ENCODE data around the gene ABCC1.

DNA sequence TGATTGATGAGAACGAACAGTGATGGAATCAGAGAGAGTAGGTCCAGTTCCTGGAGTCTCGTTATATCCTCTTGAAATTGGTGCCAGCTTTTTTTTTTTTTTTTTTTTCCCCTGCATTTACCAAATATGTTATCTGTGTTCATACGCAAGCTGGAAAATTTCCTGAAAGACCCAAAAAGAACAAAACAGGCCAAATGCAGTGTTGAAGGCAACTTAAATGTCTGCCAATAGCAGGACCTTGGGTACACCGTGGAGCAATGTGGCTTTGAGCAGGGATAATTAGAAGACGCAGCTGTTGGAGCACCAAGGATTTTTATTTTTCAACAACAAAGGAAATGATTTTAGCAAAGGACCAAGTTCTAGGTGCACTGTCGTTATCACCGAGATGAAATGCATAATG, 168.9 kb downstream of the ABCC1 start:
- TF ChIP-seq CTCF (IDR thresholded peaks at IDR 0.05; ENCODE audit: low read depth, low read length): no peak
- no peak for TF ChIP-seq POLR2A (IDR thresholded peaks at IDR 0.05; ENCODE audit: extremely low read depth, insufficient read length)
